GM21381 (cell line): ENCODE data around the gene UTP3.
"Not testable (repeated sequence)": the region's sequence is repeated elsewhere in the genome, so short reads cannot be mapped to it uniquely, and the experiment has no call there.

Source experiments
- ATAC-seq: cut with Tn5 transposase; IDR thresholded peaks from one replicate; pipeline ENCODE4 v1.9.1; 2021; ENCODE audit warnings: mild to moderate bottlenecking, moderate library complexity; ENCODE audit not compliant: unreplicated experiment

The UTP3 gene

GRCh38 chr4:70687821-70688794 is at the start of gene UTP3:
TSS of gene UTP3 (plus strand) at chr4:70688532. CDS start at chr4:70688678, 146 bp downstream.
- peak; percentile 94 for ATAC-seq

- peak; percentile 48 for ATAC-seq
These were observed 48.1 kb upstream of the UTP3 start for GRCh38 chr4:70640192-70640591.

GRCh38 chr4:70650741-70651140 is 37.6 kb upstream of the UTP3 start:
- ATAC-seq: not testable (repeated sequence)

GRCh38 chr4:70651864-70652506 is 36.3 kb upstream of the UTP3 start:
- no peak for ATAC-seq

GRCh38 chr4:70654605-70655011 is 33.7 kb upstream of the UTP3 start:
- no peak for ATAC-seq

- no peak for ATAC-seq
These were observed 31.0 kb upstream of the UTP3 start for GRCh38 chr4:70657326-70657725.

GRCh38 chr4:70658418-70658817 is 29.9 kb upstream of the UTP3 start:
- ATAC-seq: no peak

- no peak for ATAC-seq
These were observed 28.2 kb upstream of the UTP3 start for GRCh38 chr4:70660106-70660505.

- ATAC-seq: not testable (repeated sequence)
These were observed 26.9 kb upstream of the UTP3 start for GRCh38 chr4:70661309-70661922.

GRCh38 chr4:70666369-70666768 is 22.0 kb upstream of the UTP3 start, which contains the start of gene JCHAIN:
TSS of gene JCHAIN (minus strand) at chr4:70666508. CDS start at chr4:70666490, 18 bp downstream.
- ATAC-seq: peak; percentile 51

- ATAC-seq: no peak
These were observed 20.4 kb upstream of the UTP3 start for GRCh38 chr4:70667740-70668535.

GRCh38 chr4:70670332-70671014 is 17.9 kb upstream of the UTP3 start:
- ATAC-seq: no peak

- ATAC-seq: no peak
These were observed 17.2 kb upstream of the UTP3 start for GRCh38 chr4:70671091-70671490.

- no peak for ATAC-seq
These were observed 14.1 kb upstream of the UTP3 start for GRCh38 chr4:70674191-70674590.

GRCh38 chr4:70674731-70675130 is 13.6 kb upstream of the UTP3 start:
- ATAC-seq: no peak

- no peak for ATAC-seq
These were observed 11.7 kb upstream of the UTP3 start for GRCh38 chr4:70676554-70677090.

GRCh38 chr4:70678383-70678999 is 9.8 kb upstream of the UTP3 start:
- peak; percentile 76 for ATAC-seq

GRCh38 chr4:70680934-70681333 is 7.4 kb upstream of the UTP3 start:
- no peak for ATAC-seq

GRCh38 chr4:70681704-70682103 is 6.6 kb upstream of the UTP3 start:
- no peak for ATAC-seq
